ENCODE results near the gene ZNF792.
"Not testable (repeated sequence)": the region's sequence is repeated elsewhere in the genome, so short reads cannot be mapped to it uniquely, and the experiment has no call there.

Gene ZNF792

DNA sequence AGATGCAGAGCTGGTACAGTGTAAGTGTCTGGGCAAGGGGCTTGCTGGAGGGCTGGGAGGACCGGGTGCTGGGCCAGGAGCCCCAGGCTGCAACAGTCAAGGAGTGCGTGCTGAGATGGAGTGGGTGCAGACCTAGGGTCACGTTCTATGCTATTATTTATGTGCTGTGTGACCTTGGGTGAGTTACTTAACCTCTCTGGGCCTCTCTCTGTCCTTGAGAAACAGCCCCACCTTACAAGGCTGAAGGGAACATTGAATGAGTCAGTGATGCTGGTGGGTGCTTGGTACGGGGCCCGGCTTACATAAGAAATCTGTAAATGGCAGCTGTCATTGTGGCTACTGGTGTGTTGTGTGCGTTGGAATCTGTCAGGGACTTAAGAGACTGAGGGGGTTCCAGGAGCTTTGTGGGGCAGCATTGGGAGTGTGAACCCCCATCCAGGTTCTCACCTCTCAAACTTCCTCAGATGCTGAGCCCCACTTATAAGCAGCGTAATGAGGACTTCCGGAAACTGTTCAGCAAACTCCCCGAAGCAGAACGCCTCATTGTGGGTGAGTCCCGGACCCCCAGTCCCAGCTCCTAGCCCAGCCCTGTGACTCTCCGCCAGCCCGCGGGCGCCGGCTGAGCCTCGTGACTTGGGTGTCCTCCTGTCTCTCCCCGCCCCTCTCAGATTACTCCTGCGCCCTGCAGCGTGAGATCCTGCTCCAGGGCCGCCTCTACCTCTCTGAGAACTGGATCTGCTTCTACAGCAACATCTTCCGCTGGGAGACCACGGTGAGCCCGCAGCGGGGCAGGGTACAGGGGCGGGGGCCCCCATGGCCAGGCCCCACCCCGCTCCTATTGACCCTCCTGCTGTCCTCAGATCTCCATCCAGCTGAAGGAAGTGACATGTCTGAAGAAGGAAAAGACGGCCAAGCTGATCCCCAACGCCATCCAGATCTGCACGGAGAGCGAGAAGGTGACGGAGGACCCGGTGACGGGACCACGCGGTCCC lies 45.7 kb upstream of the ZNF792 start:
- no peaks in the 10 kb centered on the region for H3K27me3 ChIP-seq
- H3K27ac ChIP-seq = no peak overlapping the region
- H3K36me3 ChIP-seq = peaks cover 21 to 67% (median 48%) of the 10 kb centered on the region in 3 donors
- H3K4me3 ChIP-seq = no peak overlapping the region
- no peaks in the 10 kb centered on the region for H3K9me3 ChIP-seq
- H3K4me1 ChIP-seq = peaks cover 0 to 5% (median 2%) of the 10 kb centered on the region in 4 donors
- DNase-seq = no peak
- TF ChIP-seq, protein P1, sequence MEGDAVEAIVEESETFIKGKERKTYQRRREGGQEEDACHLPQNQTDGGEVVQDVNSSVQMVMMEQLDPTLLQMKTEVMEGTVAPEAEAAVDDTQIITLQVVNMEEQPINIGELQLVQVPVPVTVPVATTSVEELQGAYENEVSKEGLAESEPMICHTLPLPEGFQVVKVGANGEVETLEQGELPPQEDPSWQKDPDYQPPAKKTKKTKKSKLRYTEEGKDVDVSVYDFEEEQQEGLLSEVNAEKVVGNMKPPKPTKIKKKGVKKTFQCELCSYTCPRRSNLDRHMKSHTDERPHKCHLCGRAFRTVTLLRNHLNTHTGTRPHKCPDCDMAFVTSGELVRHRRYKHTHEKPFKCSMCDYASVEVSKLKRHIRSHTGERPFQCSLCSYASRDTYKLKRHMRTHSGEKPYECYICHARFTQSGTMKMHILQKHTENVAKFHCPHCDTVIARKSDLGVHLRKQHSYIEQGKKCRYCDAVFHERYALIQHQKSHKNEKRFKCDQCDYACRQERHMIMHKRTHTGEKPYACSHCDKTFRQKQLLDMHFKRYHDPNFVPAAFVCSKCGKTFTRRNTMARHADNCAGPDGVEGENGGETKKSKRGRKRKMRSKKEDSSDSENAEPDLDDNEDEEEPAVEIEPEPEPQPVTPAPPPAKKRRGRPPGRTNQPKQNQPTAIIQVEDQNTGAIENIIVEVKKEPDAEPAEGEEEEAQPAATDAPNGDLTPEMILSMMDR (IDR thresholded peaks at IDR 0.05) = no peak
- intact Hi-C loops (cut with DNase I; ENCODE audit: low total_unique reads) = loop anchor here (2.0 kb wide), 1 partner anchor 37 kb away; no protein-coding TSS in a partner anchor

DNA sequence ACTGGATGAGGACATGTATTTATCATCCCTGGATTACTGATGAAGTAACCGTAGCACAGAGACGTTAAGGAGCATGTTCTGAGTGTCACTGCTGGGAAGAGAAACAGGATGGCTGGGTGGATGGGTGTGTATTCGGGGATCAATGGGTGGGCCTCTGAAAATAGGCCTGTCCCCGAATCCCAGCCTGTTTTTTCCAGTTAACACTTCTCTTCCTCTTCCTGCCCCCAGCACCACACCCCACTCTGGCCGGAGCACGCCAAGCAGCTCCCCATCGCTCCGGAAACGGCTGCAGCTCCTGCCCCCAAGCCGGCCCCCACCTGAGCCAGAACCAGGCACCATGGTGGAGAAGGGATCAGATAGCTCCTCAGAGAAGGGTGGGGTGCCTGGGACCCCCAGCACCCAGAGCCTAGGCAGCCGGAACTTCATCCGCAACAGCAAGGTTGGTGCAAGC lies 44.9 kb upstream of the ZNF792 start:
- Histone ChIP-seq H3K27ac (no peak overlapping the region), H3K36me3 (peaks cover 13 to 63% (median 42%) of the 10 kb centered on the region in 3 donors), H3K4me3 (no peak overlapping the region), H3K4me1 (peaks cover 0 to 10% (median 2%) of the 10 kb centered on the region in 4 donors), H3K9me3 (no peaks in the 10 kb centered on the region), H3K27me3 (no peaks in the 10 kb centered on the region)
- TF ChIP-seq, protein P1 (IDR thresholded peaks at IDR 0.05) = no peak
- DNase-seq = no peak
- intact Hi-C loops (cut with DNase I; ENCODE audit: low total_unique reads) = no loop called here

DNA sequence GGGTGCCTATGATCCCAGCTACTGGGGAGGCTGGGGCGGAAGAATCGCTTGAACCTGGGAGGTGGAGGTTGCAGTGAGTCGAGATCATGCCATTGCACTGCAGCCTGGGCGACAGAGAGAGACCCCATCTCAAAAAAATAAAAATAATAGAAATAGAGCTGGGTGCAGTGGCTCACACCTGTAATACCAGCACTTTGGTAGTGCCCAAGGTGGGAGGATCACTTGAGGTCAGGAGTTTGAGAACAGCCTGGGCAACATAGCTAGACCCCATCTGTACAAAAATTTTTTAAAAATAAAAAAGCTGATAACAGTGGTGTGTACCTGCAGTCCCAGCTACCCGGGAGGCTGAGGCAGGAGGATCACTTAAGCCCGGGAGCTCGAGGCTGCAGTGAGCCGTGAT lies 43.4 kb upstream of the ZNF792 start:
- H3K36me3 ChIP-seq = peaks cover 12 to 64% (median 40%) of the 10 kb centered on the region in 3 donors
- H3K4me3 ChIP-seq; H3K27me3 ChIP-seq; H3K27ac ChIP-seq; intact Hi-C loops (cut with DNase I; ENCODE audit: low total_unique reads); H3K9me3 ChIP-seq; DNase-seq: not testable (repeated sequence)
- peaks cover 0 to 21% (median 7%) of the 10 kb centered on the region in 4 donors for H3K4me1 ChIP-seq

DNA sequence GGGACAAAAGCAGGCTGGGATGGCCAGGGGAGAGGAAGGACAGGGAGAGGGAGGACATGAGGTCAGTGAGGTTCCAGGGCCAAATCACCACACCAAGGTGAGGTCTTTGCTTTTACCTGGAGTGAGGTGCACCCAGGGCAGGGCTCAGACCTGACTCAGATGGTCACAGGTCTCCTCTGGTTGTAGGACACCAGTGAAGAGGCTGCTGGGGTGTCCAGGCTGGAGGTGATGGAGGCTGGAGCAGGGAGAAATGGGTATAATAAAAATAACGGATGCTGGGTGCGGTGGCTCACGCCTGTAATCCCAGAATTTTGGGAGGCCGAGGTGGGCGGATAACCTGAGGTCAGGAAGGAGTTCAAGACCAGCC lies 43.0 kb upstream of the ZNF792 start:
- H3K36me3 ChIP-seq = peaks cover 12 to 61% (median 36%) of the 10 kb centered on the region in 3 donors
- peaks cover 0 to 25% (median 10%) of the 10 kb centered on the region in 4 donors for H3K4me1 ChIP-seq
- intact Hi-C loops (cut with DNase I; ENCODE audit: low total_unique reads) = no loop called here
- no peak overlapping the region for H3K4me3 ChIP-seq
- H3K27me3 ChIP-seq = no peaks in the 10 kb centered on the region
- no peak for DNase-seq
- H3K9me3 ChIP-seq = no peaks in the 10 kb centered on the region
- TF ChIP-seq, protein P1 (IDR thresholded peaks at IDR 0.05) = no peak
- H3K27ac ChIP-seq = no peak overlapping the region

DNA sequence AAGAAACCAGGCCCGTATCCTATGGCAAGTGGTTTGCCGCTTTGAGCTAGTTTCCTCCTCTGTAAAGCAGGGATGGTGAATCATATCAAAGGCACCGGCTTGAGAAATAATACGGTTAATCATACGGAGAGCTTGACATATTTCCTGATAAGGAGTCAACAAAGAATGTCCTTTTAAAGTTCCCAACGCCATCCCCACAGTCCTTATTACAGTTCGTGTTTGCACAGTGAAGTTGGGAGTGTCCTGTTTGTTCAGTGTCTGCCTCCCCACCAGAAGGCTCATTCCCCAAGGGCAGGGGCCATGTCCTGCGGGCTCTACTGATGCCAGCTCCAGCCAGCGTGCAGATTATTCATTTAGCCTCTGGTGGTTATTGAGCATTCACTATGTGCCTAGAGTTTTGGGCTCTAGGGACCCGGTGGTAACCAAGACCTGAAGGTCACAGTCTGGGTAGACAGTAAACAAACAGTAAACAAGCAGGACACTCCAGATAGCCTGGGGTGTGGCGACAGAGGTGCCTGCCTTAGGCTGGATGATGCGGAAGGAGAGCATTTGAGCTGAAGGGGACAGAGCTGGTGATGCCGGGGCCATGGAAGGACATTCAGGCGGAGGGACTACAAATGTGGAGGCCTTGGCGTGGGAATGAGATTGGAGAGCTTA lies 42.4 kb upstream of the ZNF792 start:
- no peaks in the 10 kb centered on the region for H3K27me3 ChIP-seq
- peaks cover 0 to 30% (median 14%) of the 10 kb centered on the region in 4 donors for H3K4me1 ChIP-seq
- H3K9me3 ChIP-seq = no peaks in the 10 kb centered on the region
- DNase-seq = no peak
- H3K27ac ChIP-seq = no peak overlapping the region
- H3K36me3 ChIP-seq = peaks cover 12 to 55% (median 31%) of the 10 kb centered on the region in 3 donors
- H3K4me3 ChIP-seq = no peak overlapping the region
- intact Hi-C loops (cut with DNase I; ENCODE audit: low total_unique reads) = no loop called here
- TF ChIP-seq, protein P1 (IDR thresholded peaks at IDR 0.05) = no peak

DNA sequence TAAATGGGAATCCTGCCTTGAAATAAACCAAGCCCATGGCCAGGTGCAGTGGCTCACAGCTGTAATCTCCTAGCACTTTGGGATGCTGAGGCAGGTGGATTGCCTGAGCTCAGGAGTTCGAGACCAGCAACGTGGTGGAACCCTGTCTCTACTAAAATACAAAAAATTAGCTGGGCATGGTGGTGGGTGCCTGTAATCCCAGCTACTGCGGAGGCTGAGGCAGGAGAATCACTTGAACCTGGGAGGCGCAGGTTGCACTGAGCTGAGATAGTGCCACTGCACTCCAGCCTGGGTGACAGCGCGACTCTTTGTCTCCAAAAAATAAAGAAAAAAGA lies 41.9 kb upstream of the ZNF792 start:
- DNase-seq; H3K27ac ChIP-seq; H3K4me3 ChIP-seq; H3K27me3 ChIP-seq; intact Hi-C loops (cut with DNase I; ENCODE audit: low total_unique reads); H3K9me3 ChIP-seq: not testable (repeated sequence)
- peaks cover 0 to 35% (median 19%) of the 10 kb centered on the region in 4 donors for H3K4me1 ChIP-seq
- H3K36me3 ChIP-seq = peaks cover 12 to 51% (median 26%) of the 10 kb centered on the region in 3 donors
